T-helper 22 cell (primary cell): ENCODE data around the gene ZNF750.

Source experiments
- DNase-seq: peaks from one replicate; pipeline ENCODE4 v3.0.0-alpha.2; 2020; ENCODE audit warnings: low read depth

ZNF750 gene

GRCh38 chr17:82859431-82860403 is 19.9 kb upstream of the ZNF750 start:
- DNase-seq = peak; percentile 40

- DNase-seq = peak; percentile 15
These were observed 18.7 kb upstream of the ZNF750 start for GRCh38 chr17:82858376-82859126.

GRCh38 chr17:82856361-82856760 is 16.5 kb upstream of the ZNF750 start:
- DNase-seq = no peak

GRCh38 chr17:82854226-82854625 is 14.4 kb upstream of the ZNF750 start:
- no peak for DNase-seq

- DNase-seq = no peak
These were observed 11.6 kb upstream of the ZNF750 start for GRCh38 chr17:82851381-82851780.

- DNase-seq = no peak
These were observed 9.5 kb upstream of the ZNF750 start for GRCh38 chr17:82849076-82849945.

- no peak for DNase-seq
These were observed 8.3 kb upstream of the ZNF750 start for GRCh38 chr17:82848022-82848592.

GRCh38 chr17:82846061-82846691 is 6.4 kb upstream of the ZNF750 start:
- DNase-seq = no peak

GRCh38 chr17:82845163-82845807 is 5.5 kb upstream of the ZNF750 start:
- DNase-seq = no peak

- no peak for DNase-seq
These were observed 5.0 kb upstream of the ZNF750 start for GRCh38 chr17:82844796-82845162.

- no peak for DNase-seq
These were observed 4.3 kb upstream of the ZNF750 start for GRCh38 chr17:82843904-82844680.

GRCh38 chr17:82841921-82842596 is 2.2 kb upstream of the ZNF750 start:
- DNase-seq = no peak

GRCh38 chr17:82840431-82840831 is 609 bp upstream of the ZNF750 start:
- no peak for DNase-seq

- DNase-seq = no peak
These were observed 1.3 kb downstream of the ZNF750 start for GRCh38 chr17:82838386-82839063.

GRCh38 chr17:82837586-82838320 is 2.1 kb downstream of the ZNF750 start:
- no peak for DNase-seq

GRCh38 chr17:82836823-82837357 is 2.9 kb downstream of the ZNF750 start:
- DNase-seq = no peak

- DNase-seq = no peak
These were observed 3.9 kb downstream of the ZNF750 start for GRCh38 chr17:82835766-82836512.
